Measurements from ENCODE around the gene HHIPL1. TPM values are rescaled to one million over a fixed set of nuclear protein-coding genes. Genes with fewer than 3 reads are reported as not detected.

HHIPL1 gene
- total RNA-seq, 1 experiment from 2014 or later: 0.06 TPM

DNA sequence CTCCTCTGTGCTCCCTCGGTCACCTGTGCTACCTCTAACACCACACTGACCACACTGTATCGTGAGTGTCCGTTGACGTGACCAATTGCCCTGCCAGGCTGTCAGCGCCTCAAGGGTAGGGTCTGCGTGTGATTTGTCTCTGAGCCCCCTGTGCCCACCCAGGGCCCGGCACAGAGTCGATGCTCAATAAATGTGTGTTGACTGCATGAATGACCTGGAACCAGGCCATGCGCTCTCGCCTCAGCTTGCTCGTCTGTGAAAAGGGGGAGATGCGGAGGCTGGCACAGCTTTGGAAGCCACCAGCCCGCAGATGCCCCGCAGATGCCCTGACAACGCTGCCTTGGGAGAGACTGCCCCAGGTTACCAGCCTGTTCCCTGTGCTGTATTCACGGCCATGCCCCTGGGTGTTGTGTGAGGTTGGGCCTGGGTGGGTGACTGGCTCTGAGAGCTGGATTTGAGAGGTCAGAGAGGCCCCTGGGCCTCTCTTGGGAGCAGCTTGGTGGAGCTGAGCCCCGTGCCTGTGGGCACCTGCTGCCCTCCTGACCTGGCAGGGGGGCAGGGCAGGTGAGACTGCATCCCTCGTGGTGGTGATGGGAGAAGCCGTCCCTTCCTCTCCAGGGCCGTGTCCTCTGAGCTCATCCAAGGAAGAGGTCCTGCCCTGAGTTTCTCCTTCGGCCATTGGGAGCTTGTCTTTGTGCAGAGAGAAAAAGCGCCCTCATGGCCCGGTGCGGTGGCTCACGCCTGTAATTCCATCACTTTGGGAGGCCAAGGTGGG lies 82.4 kb downstream of the HHIPL1 start:
- H3K9me3 ChIP-seq (ENCODE audit: low read depth, low read length, poor library complexity, severe bottlenecking): no peaks in the 10 kb centered on the region
- no peaks in the 10 kb centered on the region for H3K4me1 ChIP-seq (ENCODE audit: insufficient read depth, low read length, poor library complexity, severe bottlenecking)
- no peaks in the 10 kb centered on the region for H3K36me3 ChIP-seq (ENCODE audit: insufficient read depth, low read length, poor library complexity, severe bottlenecking)
- CTCF ChIA-PET: interaction anchor here (0.7 to 1.0 kb wide), 2 partner anchors 158 to 235 kb away, joined by 3 to 4 read pairs; no protein-coding TSS in a partner anchor
- POLR2A ChIA-PET (ENCODE audit: low non-redundant PET): no interaction called here
- BruUV-seq (replicated peaks): no TSS peak
- no peaks in the 10 kb centered on the region for H3K27me3 ChIP-seq (replicated peaks; ENCODE audit: insufficient read depth, low read depth, low read length, poor library complexity)
- intact Hi-C loops (cut with micrococcal nuclease; ENCODE audit: unreplicated experiment): no loop called here
- no peak overlapping the region for H3K4me3 ChIP-seq (ENCODE audit: low read depth, low read length, poor library complexity, severe bottlenecking)
- TF ChIP-seq EZH2 (IDR thresholded peaks at IDR 0.05; ENCODE audit: borderline replicate concordance, low read depth, low read length, poor library complexity, severe bottlenecking): no peak
- TF ChIP-seq, protein P1, sequence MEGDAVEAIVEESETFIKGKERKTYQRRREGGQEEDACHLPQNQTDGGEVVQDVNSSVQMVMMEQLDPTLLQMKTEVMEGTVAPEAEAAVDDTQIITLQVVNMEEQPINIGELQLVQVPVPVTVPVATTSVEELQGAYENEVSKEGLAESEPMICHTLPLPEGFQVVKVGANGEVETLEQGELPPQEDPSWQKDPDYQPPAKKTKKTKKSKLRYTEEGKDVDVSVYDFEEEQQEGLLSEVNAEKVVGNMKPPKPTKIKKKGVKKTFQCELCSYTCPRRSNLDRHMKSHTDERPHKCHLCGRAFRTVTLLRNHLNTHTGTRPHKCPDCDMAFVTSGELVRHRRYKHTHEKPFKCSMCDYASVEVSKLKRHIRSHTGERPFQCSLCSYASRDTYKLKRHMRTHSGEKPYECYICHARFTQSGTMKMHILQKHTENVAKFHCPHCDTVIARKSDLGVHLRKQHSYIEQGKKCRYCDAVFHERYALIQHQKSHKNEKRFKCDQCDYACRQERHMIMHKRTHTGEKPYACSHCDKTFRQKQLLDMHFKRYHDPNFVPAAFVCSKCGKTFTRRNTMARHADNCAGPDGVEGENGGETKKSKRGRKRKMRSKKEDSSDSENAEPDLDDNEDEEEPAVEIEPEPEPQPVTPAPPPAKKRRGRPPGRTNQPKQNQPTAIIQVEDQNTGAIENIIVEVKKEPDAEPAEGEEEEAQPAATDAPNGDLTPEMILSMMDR (conservative IDR thresholded peaks at IDR 0.05; ENCODE audit: low read depth, low read length): no peak
- no peak overlapping the region for H3K27ac ChIP-seq (ENCODE audit: low read depth, low read length, poor library complexity, severe bottlenecking)
- DNase-seq (ENCODE audit: low spot score): no peak

DNA sequence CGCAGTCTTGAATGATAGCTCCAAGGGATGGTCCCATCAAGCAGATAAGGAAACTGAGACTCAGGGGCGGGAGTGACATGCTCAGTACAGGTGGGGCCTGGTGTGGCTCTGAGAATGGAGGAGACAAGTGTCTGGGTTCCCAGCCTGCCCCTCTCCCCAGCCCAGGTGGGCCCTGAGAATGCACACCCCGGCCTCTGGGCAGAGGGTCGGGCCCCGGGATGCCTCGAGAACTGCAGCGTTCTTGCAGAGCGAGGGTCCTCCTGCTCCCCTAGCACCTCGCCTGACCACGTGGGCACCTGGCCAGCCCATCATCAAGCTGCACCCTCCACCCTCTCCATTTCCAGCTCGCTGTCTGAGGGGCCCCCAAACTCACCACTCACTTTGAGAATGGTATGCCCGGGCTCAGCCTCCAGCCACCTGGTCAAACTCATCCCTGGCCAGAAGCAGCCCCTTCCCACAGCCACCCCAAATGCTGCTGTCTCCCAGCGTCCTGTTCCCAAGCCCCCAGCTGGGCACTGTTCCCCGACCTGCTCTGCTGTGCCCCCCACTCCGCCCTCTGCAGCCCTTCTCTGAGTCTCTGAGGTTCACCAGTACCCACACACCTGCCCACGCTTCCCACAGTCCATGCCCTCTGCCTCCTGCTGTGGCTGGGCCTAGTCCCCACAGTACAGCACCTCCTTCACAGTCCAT lies 83.4 kb downstream of the HHIPL1 start:
- Histone ChIP-seq H3K36me3 (ENCODE audit: insufficient read depth, low read length, poor library complexity, severe bottlenecking) (no peaks in the 10 kb centered on the region), H3K27ac (ENCODE audit: low read depth, low read length, poor library complexity, severe bottlenecking) (no peak overlapping the region), H3K9me3 (ENCODE audit: low read depth, low read length, poor library complexity, severe bottlenecking) (no peaks in the 10 kb centered on the region), H3K27me3 (replicated peaks; ENCODE audit: insufficient read depth, low read depth, low read length, poor library complexity) (no peaks in the 10 kb centered on the region), H3K4me1 (ENCODE audit: insufficient read depth, low read length, poor library complexity, severe bottlenecking) (no peaks in the 10 kb centered on the region), H3K4me3 (ENCODE audit: low read depth, low read length, poor library complexity, severe bottlenecking) (no peak overlapping the region)
- POLR2A ChIA-PET (ENCODE audit: low non-redundant PET): no interaction called here
- TF ChIP-seq EZH2 (IDR thresholded peaks at IDR 0.05; ENCODE audit: borderline replicate concordance, low read depth, low read length, poor library complexity, severe bottlenecking): no peak
- no peak for DNase-seq (ENCODE audit: low spot score)
- intact Hi-C loops (cut with micrococcal nuclease; ENCODE audit: unreplicated experiment): no loop called here
- CTCF ChIA-PET: interaction anchor here (0.7 kb wide), 1 partner anchor 233 kb away, joined by 3 read pairs; no protein-coding TSS in a partner anchor
- BruUV-seq (replicated peaks): no TSS peak

DNA sequence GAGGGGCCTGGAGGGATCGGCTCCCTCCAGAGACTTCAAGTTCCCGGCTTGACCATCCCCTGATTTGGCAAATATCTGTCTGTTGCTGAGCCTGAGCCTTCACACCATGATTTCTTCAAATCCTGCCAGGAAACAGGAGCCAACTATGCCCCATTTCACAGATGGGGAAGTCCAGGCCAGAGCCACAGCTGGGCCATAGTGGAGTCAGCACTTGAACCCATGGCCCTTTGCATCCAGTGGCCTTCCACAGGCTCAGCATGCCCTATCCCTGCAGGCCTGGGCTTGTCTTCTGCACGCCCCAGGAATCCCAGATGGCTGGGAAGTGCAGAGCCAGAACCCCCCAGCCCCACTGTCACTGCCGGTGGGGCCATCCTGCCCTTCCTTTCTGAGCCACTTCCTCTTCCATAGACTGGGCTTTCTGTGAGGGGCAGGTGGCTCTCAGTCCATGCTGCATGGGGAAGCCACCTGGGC lies 84.1 kb downstream of the HHIPL1 start:
- DNase-seq (ENCODE audit: low spot score): no peak
- POLR2A ChIA-PET (ENCODE audit: low non-redundant PET): no interaction called here

More for the DNA sequence above, 84.1 kb downstream of the HHIPL1 start:
- TF ChIP-seq EZH2 (IDR thresholded peaks at IDR 0.05; ENCODE audit: borderline replicate concordance, low read depth, low read length, poor library complexity, severe bottlenecking): no peak
- TF ChIP-seq, protein P1 (conservative IDR thresholded peaks at IDR 0.05; ENCODE audit: low read depth, low read length): no peak
- BruUV-seq (replicated peaks): no TSS peak
- CTCF ChIA-PET: no interaction called here
- no peaks in the 10 kb centered on the region for H3K4me1 ChIP-seq (ENCODE audit: insufficient read depth, low read length, poor library complexity, severe bottlenecking)
- no peaks in the 10 kb centered on the region for H3K9me3 ChIP-seq (ENCODE audit: low read depth, low read length, poor library complexity, severe bottlenecking)
- no peak overlapping the region for H3K4me3 ChIP-seq (ENCODE audit: low read depth, low read length, poor library complexity, severe bottlenecking)
- intact Hi-C loops (cut with micrococcal nuclease; ENCODE audit: unreplicated experiment): no loop called here
- no peaks in the 10 kb centered on the region for H3K36me3 ChIP-seq (ENCODE audit: insufficient read depth, low read length, poor library complexity, severe bottlenecking)
- H3K27me3 ChIP-seq (replicated peaks; ENCODE audit: insufficient read depth, low read depth, low read length, poor library complexity): no peaks in the 10 kb centered on the region
- H3K27ac ChIP-seq (ENCODE audit: low read depth, low read length, poor library complexity, severe bottlenecking): no peak overlapping the region

Other genes starting within 250 kb of the HHIPL1 start
- 46.4 and 48.4 TPM in 2 replicates for gene SETD3, start 164.3 kb upstream of the HHIPL1 start, total RNA-seq (2021)
- gene CCNK, start 163.7 kb upstream of the HHIPL1 start, total RNA-seq (2021): 88.0 and 88.2 TPM in 2 replicates
- gene CCDC85C, start 40.9 kb upstream of the HHIPL1 start, total RNA-seq (2021): 24.6 and 31.5 TPM in 2 replicates
- 0.37 TPM in 1 of 2 replicates, not detected in the other for gene CYP46A1, start 39.2 kb downstream of the HHIPL1 start, total RNA-seq (2021)
- 34.1 and 39.5 TPM in 2 replicates for gene EML1, start 148.3 kb downstream of the HHIPL1 start, total RNA-seq (2021)

Data from A673 (cell line).